COLO829 (cell line): ENCODE results near the gene GRAMD1C.
A peak's percentile ranks its signal among the peaks of the same experiment; 100 is the strongest.
"Not testable (repeated sequence)": the region's sequence is repeated elsewhere in the genome, so short reads cannot be mapped to it uniquely, and the experiment has no call there.

ENCODE experiments used
- DNase-seq: peaks from one replicate; pipeline ENCODE4 v3.0.0; 2012; ENCODE audit warnings: low spot score

GRAMD1C gene

DNA sequence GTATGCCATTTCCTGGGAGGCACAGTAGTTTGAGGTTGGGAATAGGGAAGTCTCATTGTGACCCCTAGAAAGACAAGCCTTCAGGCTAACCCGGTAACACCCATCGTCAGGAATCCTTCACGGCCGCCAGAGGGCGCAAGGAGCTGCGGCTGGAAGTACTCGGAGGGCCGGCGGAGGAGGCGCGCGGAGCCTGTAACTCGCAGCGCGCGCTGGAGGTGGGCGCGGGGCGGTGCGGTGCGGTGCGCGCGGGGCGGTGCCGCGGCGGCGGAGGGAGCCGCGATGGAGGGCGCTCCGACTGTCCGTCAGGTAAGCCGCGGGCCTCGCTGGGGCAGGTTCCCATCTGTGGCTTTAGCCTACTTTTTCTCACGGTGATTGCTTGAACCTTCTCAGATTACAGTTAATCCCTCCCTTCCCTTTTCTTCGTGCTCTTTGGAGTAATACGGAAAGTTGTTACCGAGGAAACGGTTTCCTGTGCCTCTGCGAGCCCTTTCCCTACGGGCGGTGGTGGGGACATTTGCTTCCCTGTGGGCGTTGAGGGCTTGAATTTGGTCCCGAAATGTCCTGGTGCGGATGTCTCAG lies at the start of gene GRAMD1C:
Gene GRAMD1C, plus strand, starts transcription at position 158 of the 579 bp plus-strand sequence. Its CDS starts 122 bp downstream, at position 280.
- DNase-seq = peak; percentile 78

GRCh38 chr3:113791381-113791780 lies 47.2 kb upstream of the GRAMD1C start:
- no peak for DNase-seq

DNA sequence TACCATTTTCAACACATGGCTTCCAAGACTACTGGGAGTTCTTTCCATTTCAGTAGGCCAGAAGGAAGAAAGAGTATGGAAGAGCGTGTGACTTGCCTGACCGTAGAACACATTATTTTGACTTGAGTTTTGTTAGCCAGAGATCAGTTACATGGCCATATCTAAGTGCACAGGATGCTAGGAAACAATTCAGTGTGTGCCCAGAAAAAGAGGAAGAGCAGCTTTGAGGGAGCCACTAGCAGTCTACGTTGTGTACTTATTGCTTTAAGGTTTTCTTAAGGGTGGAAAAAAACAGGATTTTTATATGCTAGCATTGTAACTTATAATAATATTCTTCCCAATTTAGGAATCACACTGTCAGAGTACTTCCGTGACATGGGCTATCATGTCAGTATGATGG lies 44.1 kb upstream of the GRAMD1C start:
- no peak for DNase-seq

DNA sequence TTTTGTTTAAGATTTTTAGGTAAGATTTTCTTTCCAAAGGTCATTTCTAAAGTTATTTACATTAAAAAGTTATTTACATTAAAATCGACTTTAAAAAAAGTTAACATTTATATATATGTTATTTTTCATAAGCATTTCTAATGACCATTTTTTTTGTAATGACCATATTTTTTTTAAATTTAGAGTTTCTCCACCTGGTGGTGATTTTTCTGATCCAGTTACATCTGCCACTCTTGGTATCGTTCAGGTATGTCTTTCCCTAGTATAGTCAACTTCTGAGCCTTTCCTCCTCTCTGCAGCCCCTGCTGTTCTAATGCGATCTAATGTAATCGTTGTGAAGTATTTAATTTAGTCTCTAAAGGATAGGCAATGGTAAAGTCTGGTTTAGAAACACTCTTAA lies 42.9 kb upstream of the GRAMD1C start:
- DNase-seq = no peak

GRCh38 chr3:113802795-113803455 lies 35.7 kb upstream of the GRAMD1C start:
- no peak for DNase-seq

DNA sequence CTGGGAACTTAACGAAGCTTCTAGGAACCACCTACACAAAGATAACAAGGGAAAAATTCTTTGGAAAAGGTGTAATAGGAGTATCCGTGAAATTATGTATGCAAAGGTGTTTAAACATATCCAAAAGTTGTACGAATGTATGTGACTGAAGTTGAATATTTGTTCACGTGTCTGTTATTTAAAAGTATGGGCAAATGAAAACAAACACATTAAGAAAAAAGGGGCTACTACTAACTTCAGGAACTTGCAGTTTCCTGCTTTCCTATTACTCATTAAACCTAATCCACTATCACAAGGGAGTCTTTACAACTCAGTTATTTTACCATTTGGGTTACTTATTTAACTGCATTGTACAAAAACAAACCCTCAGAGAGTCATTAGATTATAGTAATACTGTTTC lies 33.9 kb upstream of the GRAMD1C start:
- DNase-seq = no peak

DNA sequence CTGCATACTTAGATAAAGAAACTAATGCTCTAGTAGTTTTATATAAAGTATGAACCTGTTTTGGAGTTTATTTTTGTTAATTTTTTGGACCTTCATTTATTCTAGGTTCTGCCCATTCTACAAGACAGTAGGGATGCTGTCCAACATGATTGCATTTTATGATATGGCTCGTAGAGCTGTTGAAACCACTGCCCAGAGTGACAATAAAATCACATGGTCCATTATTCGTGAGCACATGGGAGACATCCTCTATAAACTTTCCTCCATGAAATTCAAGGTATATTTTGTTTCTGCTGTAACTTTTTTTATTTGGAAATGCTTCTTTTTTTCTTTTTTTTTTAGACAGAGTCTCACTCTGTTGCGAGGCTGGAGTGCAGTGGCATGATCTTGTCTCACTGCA lies 33.3 kb upstream of the GRAMD1C start:
- DNase-seq = no peak

- no peak for DNase-seq
Measured at GRCh38 chr3:113812854-113813253, 25.7 kb upstream of the GRAMD1C start.

GRCh38 chr3:113819866-113820265 lies 18.7 kb upstream of the GRAMD1C start:
- DNase-seq = no peak

GRCh38 chr3:113825090-113825489 lies 13.5 kb upstream of the GRAMD1C start:
- DNase-seq = no peak

DNA sequence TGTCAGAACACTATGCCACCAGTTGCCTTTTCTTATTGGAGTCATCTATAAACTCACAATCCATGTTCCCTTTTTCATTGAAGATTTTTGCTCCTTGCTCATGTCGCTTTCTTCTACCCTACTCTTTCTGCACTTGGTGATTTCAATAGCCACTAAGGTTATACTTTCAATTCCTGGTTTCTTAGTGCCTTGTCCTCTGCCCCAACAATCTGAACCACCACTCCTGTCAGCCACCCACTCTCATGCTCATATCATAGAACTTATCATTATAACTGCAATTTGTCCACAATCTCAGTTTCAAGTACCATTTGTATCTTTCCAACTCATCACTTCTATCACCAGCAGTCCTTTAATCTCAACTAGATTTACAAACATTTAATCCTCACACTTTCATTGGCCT lies 10.0 kb upstream of the GRAMD1C start:
- DNase-seq = no peak

DNA sequence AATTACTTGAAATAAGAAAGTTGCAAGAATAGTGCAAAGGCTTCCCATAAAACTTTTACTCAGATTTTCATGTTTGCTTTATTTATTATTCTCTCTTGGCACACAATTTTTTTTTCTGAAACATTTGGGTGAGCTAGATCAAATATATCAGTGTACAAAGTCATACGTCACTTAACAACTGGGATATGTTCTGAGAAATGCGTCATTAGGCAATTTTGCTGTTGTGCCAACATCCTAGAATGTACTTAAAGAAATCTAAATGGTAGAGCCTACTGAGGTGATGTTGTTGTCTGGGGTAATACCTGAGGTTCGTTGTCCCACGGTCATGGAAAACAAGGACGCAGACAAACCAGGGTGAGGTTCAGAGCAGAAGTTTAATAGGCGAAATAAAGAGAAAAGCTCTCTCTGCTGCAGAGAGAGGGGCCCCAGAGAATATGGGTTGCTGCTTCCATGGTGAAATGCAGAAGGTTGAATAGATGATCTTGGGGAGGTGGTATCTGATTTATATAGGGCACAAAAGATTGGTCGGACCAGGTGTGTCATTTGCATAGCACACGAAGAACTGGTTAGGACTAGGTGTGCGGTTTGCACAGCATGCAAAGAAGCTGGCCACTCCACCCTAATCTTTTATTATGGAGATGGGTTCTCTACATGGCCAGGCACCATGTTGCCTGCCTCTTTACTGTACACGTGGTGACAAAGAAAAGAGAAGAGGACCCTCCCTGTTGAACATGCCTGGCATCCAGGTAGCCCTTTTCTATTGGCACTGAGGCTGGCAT lies 8.8 kb upstream of the GRAMD1C start:
- no peak for DNase-seq

GRCh38 chr3:113831103-113831355 lies 7.6 kb upstream of the GRAMD1C start:
- DNase-seq = no peak

GRCh38 chr3:113832477-113833164 lies 6.0 kb upstream of the GRAMD1C start:
- no peak for DNase-seq

GRCh38 chr3:113834983-113835382 lies 3.6 kb upstream of the GRAMD1C start:
- DNase-seq = no peak

DNA sequence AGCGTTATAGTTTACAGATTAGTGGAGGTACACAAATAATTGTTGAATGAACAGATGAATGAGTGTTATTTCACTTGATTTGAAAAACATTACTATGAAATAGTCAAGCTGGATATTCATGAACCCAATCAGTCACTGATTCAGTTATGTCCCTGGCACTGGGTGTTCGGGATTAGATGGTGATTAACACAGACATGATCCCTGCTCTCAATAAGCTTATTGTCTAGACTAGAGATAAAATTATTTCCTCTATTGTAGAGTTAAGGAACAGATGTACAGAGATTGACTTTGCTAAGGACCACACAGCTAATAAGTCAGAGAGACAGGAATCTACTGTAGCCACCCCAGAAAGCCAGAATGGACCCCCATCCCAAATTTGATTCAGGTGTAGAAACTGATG lies 963 bp downstream of the GRAMD1C start:
- peak; percentile 26 for DNase-seq

GRCh38 chr3:113844622-113845222 lies 6.1 kb downstream of the GRAMD1C start:
- DNase-seq = peak; percentile 71

DNA sequence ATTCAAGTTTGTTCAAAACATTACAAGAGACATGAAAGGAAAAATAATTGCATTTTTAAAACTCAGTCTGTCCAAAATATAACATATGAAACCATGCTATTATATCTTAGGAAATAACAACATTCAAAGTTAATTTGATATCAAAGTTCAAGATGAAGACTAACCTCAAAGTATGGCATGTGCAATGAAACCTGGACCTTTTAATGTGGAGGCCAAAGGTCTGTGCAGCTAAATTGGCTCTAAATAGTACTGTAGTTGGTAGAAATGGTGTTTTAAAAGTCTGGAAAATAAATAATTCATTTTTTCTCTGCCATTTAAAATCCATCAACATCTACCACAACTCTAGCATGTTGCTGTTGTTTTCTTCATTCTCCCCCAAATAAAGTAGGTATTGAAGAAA lies 8.7 kb downstream of the GRAMD1C start:
- no peak for DNase-seq

- DNase-seq = no peak
Measured at GRCh38 chr3:113847664-113848461, 9.3 kb downstream of the GRAMD1C start.

- DNase-seq = not testable (repeated sequence)
Measured at GRCh38 chr3:113849071-113849470, 10.5 kb downstream of the GRAMD1C start.

DNA sequence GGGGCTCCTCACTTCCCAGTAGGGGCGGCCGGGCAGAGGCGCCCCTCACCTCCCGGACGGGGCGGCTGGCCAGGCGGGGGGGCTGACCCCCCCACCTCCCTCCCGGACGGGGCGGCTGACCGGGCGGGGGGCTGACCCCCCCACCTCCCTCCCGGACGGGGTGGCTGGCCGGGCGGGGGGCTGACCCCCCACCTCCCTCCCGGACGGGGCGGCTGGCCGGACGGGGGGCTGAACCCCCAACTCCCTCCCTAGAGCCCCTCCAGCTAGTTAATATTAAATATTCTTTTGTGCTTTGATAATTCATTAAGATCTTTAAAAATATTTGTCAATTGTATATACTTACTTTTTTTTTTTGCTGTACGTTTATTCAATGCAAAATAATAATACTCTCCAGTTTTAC lies 11.3 kb downstream of the GRAMD1C start:
- DNase-seq = not testable (repeated sequence)

DNA sequence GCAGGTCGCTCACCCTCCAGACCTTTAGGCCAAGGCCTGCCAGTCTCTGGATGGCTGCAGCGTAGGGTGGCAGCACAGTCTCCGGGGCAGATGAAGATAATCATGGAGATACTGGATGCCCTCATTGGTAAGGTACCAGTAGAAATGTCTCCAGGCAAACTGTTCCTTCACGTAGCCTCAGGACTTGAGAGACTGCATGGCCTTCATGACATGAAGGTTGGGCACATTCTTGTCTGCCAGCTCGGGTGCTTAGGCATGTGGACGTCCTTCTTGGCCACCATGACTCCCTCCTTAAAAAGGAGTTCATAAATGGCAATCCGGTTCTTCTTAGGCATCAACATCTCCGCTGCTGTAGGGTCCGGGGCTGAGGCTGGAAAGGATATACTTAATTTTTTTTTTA lies 11.8 kb downstream of the GRAMD1C start:
- DNase-seq = not testable (repeated sequence)
